Femur (tissue), 1 donor: Measurements from ENCODE around the gene CROCC2.
A peak's percentile ranks its signal among the peaks of the same experiment; 100 is the strongest.

Source experiments
- DNase-seq: peaks from one replicate; pipeline ENCODE4 v3.0.0-alpha.2; 2017

CROCC2 gene

DNA sequence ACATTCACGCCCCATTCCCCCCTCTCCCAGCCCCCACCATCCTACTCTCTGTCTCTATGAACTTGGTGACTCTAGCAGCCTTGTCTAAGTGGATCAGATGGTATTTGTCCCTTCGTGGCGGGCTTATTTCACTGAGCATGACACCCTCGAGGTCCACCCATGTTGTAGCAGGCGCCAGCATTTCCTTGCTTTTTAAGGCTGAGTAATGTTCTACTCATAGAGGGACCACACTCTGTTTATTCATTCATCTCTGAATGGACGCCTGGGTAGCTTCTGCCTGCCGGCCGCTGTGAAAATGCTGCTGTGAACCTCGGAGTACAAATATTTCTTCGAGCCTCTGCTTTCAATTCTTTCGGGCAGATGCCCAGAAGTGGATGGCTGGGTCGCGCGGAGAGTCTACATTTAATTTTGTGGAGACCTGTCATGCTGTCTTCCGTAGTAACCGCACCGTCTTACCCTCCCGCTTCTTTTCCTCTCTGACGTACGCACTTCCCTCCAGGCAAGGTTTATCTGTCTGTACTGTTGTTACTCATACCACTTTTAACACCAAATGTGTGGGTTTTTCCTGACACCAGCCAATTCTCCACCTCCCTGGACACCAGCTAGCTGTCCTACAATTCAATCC is 5.6 kb downstream of the CROCC2 start:
- no peak for DNase-seq

- no peak for DNase-seq
Measured at GRCh38 chr2:240912878-240913809, 7.0 kb downstream of the CROCC2 start.

DNA sequence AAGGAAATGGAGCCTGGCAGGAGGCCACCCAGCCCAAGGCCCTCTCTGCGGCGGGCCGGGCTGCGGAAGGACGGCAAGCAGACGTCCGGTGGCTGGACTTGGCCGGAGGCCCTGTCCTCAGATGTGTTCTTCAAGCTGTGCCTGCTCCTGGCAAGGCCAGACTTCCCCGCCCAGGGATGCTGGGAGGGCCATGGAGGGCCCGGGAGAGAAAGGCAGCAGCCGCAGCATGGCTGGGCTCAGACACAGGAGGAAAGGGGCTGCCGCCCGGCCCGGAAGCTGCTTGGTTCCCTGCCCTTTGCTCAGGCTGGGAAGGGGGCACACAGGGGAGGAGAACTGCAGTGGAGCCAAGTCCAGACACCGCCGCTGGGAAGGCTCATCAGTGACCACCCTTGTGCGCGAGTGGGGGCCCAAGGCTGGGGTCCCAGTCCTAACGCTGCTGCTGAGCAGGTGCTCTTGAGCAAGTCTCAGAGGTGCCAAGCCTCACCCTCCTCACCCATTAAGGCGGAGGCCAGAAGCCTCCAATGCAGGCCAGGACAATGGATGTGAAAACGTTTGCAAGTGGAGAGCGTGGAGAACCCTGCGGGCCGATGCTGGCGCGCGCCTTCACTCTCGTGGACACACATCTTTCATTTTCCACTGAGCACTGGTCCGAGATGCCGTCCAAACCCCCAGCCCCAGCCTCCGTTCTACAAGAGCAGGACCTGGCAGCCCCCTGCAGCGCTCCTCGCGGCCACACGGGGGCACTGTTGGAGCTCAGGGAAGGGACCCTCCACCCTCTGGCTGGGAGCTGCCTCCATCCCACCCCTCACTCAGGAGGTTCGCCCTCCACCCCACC is 7.9 kb downstream of the CROCC2 start:
- DNase-seq, result peak; percentile 85

DNA sequence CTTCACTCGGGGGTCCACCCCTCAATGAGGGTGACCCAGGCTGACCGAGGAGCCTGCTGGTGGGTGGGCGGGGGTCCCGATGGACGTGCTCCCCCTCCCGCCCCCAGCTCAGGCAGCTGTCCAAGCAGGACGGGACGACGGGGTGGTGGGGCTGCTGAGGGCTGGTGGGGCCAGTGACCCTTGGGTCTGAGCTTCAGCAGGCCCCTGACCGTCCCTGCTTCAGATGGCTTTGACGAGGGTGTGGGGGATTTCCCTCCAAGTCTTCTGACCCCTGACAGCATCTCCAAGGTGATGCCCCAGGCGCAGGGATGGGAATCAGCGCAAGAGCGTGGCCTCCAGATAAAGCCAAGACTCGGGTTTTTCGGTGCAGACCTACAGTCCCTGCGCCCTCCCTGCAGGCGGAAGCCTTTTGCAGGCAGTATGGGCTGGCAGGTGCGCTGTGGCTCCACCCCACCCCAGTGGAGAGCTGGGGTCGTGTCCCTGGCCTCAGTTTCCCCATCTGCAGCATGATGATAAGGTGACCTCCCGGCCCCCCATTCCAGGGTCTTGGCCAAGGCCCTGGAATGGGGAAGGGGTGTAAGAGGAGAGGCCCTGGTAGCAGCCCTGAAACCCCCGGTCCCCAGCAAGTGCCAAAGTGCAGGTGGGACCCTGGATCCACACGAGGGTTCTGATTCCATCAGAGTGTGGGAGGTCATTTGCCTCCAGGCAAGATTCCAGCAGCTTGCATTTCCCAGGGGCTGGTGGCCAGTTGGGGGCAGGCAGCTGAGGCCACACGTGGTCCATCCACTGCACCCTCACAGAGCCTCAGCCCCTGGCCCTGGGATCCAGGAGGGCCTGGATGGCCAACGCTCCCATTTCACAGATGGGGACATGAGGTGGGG is 8.7 kb downstream of the CROCC2 start:
- no peak for DNase-seq

DNA sequence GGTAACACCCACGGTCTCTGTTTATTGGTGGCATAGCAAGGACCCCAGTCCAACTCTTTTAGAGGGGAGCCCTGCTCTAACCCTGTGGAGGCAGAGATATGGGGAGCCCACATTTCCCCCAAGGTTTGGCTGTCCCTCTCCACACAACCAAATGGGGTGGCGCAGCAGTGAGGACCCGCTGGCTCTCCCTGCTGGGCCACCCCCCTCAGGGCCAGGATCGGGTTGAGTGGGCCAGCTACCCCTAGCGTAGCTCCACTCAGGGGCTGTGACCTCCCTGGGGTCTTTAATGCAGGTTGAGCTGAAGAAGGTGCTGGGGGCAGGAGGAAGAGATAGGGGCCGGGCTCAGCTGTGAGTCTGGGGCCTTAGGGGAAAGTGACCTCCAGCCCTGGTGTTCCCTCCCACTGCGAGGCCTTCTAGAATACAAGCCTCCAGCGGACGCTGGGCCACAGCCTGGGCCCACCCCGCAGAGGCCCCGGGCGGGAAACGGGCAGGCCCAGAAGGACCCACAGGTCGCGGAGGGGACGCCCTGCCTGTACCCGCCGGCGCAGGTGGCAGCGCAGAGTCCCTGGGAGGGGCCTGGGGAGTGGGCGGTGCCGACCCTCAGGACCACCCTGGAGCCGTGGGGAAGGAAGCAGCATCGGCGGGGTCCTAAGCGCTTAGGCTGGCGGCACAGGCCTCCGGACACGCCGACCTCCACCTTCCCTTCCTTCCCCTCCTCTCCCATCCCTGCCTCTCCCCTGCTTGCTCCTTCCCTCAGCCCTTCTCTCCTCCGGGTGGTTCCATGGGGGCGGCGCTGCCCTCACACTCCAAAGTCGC is 9.6 kb downstream of the CROCC2 start:
- DNase-seq, result peak; percentile 31

DNA sequence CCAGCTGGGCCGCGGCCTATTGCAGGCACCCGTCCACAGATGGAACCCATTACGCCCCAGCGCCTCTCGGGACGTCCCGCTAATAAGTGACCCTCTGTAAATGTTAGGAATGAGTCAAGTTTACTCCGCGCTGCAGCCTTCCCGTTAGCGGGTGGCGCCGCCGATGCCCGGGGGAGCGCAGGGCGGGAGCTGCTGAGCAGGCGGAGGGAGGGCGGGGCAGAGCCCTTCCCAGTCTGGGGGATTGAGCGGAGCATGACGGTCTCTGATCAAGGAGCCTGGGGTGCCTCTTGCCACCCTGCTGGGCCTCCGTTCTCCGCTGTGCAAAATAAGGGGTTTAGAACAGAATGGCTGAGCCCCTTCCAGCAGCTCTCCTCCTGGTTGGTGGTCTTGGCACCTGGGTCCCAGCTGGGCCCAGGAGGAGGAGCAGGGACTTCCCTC is 10.5 kb downstream of the CROCC2 start:
- DNase-seq, result peak; percentile 85

DNA sequence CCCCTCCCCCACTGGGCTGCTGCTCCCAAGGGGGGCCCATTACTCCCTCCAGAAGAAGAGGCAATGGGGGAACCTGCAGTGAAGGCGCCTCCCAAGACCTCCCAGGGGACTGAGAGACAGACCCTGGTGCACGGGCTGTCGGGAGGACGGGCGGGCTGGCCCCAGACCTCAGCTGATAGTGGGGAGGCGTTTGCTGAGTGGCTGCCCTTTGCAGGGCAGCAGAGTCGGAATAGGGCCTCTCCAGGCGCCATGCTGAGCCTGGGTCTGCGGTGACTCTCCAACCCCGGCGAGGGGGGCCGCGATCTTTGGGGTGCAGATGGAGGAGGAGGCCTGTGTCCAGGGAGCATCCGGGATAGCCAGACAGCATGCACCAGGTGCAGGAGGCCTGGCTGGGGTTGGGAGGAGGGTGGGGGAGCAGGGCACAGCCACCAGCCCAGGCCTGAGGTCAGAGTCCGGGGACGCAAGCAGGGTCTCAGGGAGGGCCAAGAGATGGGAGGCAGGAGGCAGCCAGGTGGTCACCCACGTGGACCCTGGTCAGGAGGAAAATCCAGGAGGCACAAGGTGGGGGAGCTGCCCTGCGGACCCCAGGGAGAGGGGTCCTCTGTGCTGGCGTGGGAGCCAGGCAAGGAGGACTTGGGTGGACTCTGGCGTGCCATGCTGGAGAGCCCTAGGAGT is 11.0 kb downstream of the CROCC2 start:
- peak; percentile 21 for DNase-seq

DNA sequence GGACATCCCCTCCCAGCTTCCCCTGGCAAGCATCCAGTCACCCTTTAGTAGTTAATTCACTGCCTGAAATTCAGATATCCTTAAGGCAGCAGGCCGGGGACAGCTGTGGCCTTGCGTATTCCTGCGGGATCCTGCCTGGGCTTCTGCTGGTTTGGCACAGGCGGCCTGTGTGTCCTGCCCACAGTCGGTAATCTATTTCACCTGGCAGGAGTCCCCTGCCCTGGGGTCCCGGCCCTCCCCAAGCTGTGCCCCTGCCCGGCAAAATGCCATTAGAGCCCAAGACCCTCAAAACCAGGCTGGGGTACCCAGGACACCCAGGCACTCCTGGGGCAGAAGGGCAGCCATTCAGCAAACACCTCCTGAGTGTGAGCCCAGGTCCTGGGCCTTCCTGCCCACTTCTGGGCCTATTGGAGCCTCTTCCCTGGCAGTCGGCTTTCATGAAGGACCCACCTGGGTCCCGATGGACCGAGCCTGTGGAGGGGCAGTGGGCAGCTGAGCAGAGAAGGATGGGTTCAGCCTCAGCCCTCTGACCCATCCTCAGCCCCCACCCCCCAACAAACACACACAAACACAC is 11.6 kb downstream of the CROCC2 start:
- peak; percentile 27 for DNase-seq

DNA sequence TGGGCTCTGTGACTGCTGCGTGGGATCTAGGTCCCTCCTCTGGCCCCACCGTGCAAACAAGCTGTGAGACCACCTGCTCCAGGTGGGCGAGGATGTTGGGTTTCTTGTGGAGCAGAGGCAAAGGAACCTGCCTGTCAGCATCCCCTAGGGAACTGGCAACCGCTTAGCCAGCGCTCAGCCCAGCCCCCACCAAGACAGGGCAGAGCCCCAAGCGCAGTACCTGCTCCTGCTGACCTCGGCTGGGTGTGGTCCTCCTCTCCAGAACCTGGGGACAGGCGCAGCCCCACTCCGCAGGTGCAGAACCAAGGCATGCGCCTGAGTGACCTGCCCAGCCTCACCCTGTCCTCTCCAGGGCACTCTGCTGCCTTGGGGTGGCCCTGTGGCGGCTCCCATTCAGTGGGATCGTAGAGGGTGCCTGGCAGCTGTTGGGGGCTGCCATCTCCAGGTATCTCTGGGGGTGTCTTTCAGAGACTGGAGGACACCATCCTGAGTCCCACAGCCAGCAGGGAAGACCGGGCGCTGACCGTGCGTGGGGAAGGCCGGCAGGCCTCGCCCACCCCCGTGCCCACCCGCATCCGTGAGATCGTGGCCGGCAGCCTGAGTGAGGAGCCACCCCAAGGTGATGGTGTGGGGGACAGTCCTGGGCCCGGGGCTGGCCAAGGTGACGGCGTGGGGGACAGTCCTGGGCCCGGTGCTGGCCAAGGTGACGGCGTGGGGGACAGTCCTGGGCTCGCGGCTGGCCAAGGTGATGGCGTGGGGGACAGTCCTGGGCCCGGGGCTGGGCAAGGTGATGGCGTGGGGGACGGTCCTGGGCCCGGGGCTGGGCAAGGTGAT is 12.3 kb downstream of the CROCC2 start:
- DNase-seq, result peak; percentile 16

GRCh38 chr2:240919161-240919781 is 13.1 kb downstream of the CROCC2 start:
- peak; percentile 20 for DNase-seq

- peak; percentile 15 for DNase-seq
Measured at GRCh38 chr2:240919786-240920782, 13.9 kb downstream of the CROCC2 start.

- DNase-seq, result peak; percentile 19
Measured at GRCh38 chr2:240920783-240921231, 14.7 kb downstream of the CROCC2 start.

DNA sequence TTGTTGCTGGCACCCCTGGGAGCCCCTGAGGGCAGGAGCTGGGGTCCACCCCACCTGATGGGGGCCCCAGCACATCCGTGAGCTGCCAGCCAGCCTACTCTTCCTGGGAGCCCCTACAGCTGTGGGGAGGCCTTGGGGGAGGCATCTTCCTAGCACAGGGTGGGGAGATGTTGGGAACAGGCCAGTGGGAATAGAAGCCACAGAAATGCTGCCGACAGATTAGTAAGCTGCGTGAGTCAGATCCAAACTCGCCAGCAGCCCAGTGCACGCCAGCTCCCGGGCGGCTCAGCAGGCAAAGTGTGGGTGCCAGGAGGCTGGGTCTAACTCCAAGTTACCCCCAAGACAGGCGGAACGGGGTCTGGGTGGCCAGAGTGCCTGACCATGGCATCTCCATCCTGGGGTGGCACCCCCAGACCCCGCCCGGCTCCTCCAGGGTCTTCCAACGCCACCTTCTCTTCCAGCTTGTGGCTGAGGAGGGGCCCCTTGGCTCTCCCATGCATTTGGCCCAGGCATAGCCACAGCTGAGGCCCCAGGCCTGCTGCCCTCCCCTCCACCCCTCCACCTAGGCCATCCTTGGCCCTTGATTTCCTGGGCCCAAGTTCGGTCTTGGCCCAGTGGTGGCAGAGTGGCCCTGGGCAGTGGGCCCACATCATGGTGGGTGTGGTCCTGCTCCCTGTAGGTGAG is 15.3 kb downstream of the CROCC2 start:
- DNase-seq, result peak; percentile 44

- no peak for DNase-seq
Measured at GRCh38 chr2:240921995-240922244, 15.8 kb downstream of the CROCC2 start.

- DNase-seq, result peak; percentile 15
Measured at GRCh38 chr2:240922245-240922981, 16.3 kb downstream of the CROCC2 start.

GRCh38 chr2:240922982-240923537 is 16.9 kb downstream of the CROCC2 start:
- peak; percentile 20 for DNase-seq
